ENCODE data around the gene KIAA0825.

DNA sequence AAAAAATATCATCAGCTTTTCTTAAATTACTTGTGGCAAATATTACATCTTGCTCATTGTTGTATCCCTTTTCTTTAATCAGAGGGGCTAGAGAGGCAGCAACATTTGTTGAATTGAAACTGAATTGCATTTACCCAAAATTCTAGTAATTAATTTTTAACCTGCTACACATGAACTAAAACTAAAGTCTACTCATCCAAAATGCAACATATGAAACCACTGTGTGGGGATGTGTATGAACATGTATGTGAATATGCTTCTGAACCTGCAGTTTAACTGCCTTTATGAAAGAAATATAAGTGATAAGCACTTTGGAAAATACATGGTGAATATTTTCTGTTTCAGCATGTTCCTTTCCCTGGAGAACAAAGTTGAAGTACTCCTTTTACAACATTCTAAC lies 158.5 kb downstream of the KIAA0825 start:
- TF ChIP-seq, protein P1, sequence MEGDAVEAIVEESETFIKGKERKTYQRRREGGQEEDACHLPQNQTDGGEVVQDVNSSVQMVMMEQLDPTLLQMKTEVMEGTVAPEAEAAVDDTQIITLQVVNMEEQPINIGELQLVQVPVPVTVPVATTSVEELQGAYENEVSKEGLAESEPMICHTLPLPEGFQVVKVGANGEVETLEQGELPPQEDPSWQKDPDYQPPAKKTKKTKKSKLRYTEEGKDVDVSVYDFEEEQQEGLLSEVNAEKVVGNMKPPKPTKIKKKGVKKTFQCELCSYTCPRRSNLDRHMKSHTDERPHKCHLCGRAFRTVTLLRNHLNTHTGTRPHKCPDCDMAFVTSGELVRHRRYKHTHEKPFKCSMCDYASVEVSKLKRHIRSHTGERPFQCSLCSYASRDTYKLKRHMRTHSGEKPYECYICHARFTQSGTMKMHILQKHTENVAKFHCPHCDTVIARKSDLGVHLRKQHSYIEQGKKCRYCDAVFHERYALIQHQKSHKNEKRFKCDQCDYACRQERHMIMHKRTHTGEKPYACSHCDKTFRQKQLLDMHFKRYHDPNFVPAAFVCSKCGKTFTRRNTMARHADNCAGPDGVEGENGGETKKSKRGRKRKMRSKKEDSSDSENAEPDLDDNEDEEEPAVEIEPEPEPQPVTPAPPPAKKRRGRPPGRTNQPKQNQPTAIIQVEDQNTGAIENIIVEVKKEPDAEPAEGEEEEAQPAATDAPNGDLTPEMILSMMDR (IDR thresholded peaks at IDR 0.05), result no peak
- no peak for TF ChIP-seq POLR2A (IDR thresholded peaks at IDR 0.05)

Measured in adrenal gland (tissue), 5 donors.